Esophagus squamous epithelium (tissue), 4 donors: ENCODE data around the gene SLC9A7.

Experiments used
- CTCF ChIP-seq, 6 experiments: fragments of 450-650 bp in 4 of 6; fragments of 200-600 bp in 2 of 6; sonication (generic) in 2 of 6; IDR thresholded peaks; one replicate each; pipeline ENCODE4 v1.5.1; 2016 to 2019; ENCODE audit warnings: antibody characterized with exemption in 6 of 6, mild to moderate bottlenecking in 4 of 6, moderate library complexity in 4 of 6
- POLR2A ChIP-seq, 4 donors: fragments of 450-650 bp; IDR thresholded peaks; one replicate each; pipeline ENCODE4 v1.6.1; 2017; ENCODE audit warnings: antibody characterized with exemption in 4 of 4, mild to moderate bottlenecking in 4 of 4, moderate library complexity in 3 of 4

GRCh38 chrX:46690818-46691217 lies 68.1 kb downstream of the SLC9A7 start:
- TF ChIP-seq CTCF (IDR thresholded peaks at IDR 0.05) (no peak), POLR2A (IDR thresholded peaks at IDR 0.05) (no peak)
